ENCODE measurements around the gene CSTF3. TPM values are rescaled to one million over a fixed set of nuclear protein-coding genes. Genes with fewer than 3 reads are reported as not detected.

Gene CSTF3
- polyA plus RNA-seq, 1 donor from 2014 or later = 86.8 TPM

GRCh38 chr11:33171251-33171650 is 10.0 kb upstream of the CSTF3 start:
- no peak overlapping the region for H3K4me2 ChIP-seq (ENCODE audit: low read length)
- H3K27ac ChIP-seq (ENCODE audit: low read length) = no peak overlapping the region
- no peaks in the 10 kb centered on the region for H3K36me3 ChIP-seq (ENCODE audit: insufficient read depth, low read length)
- no peaks in the 10 kb centered on the region for H3K9me2 ChIP-seq (ENCODE audit: insufficient read depth, low read length)
- TF ChIP-seq CTCF (IDR thresholded peaks at IDR 0.05; ENCODE audit: poor library complexity, severe bottlenecking) (no peak), EZH2 (IDR thresholded peaks at IDR 0.05; ENCODE audit: borderline replicate concordance, insufficient read depth, low read length, poor library complexity, severe bottlenecking) (no peak), RAD21 (conservative IDR thresholded peaks at IDR 0.05) (no peak), POLR2AphosphoS5 (IDR thresholded peaks at IDR 0.05) (no peak), MXI1 (conservative IDR thresholded peaks at IDR 0.05; ENCODE audit: poor library complexity, severe bottlenecking) (no peak), REST (IDR thresholded peaks at IDR 0.05; ENCODE audit: borderline replicate concordance) (no peak), TAF1 (IDR thresholded peaks at IDR 0.05; ENCODE audit: low read depth) (no peak), SMC3 (conservative IDR thresholded peaks at IDR 0.05; ENCODE audit: poor library complexity) (no peak), EP300 (conservative IDR thresholded peaks at IDR 0.05; ENCODE audit: poor library complexity, severe bottlenecking) (no peak)
- H4K20me1 ChIP-seq (ENCODE audit: insufficient read depth) = no peaks in the 10 kb centered on the region
- no peaks in the 10 kb centered on the region for H3K9me3 ChIP-seq (ENCODE audit: low read length)
- H2AFZ ChIP-seq (ENCODE audit: low read depth, low read length) = no peak overlapping the region
- no peaks in the 10 kb centered on the region for H3F3A ChIP-seq (ENCODE audit: insufficient read depth, low read length, poor library complexity, severe bottlenecking)
- H3K4me3 ChIP-seq (ENCODE audit: low read length) = no peak overlapping the region
- H3K79me2 ChIP-seq (replicated peaks; ENCODE audit: insufficient read depth, low read length) = no peaks in the 10 kb centered on the region
- H3K27me3 ChIP-seq (ENCODE audit: insufficient read depth, low read depth, low read length) = no peaks in the 10 kb centered on the region
- no peak overlapping the region for H3K9ac ChIP-seq (ENCODE audit: low read length)

GRCh38 chr11:33168709-33169200 is 7.5 kb upstream of the CSTF3 start:
- no peaks in the 10 kb centered on the region for H3K9me3 ChIP-seq (ENCODE audit: low read length)
- no peaks in the 10 kb centered on the region for H3K79me2 ChIP-seq (replicated peaks; ENCODE audit: insufficient read depth, low read length)
- H3K9me2 ChIP-seq (ENCODE audit: insufficient read depth, low read length) = no peaks in the 10 kb centered on the region
- H3K9ac ChIP-seq (ENCODE audit: low read length) = no peak overlapping the region
- no peaks in the 10 kb centered on the region for H3K36me3 ChIP-seq (ENCODE audit: insufficient read depth, low read length)
- H3K4me3 ChIP-seq (ENCODE audit: low read length) = no peak overlapping the region
- H2AFZ ChIP-seq (ENCODE audit: low read depth, low read length) = no peak overlapping the region
- H4K20me1 ChIP-seq (ENCODE audit: insufficient read depth) = no peaks in the 10 kb centered on the region
- H3K4me2 ChIP-seq (ENCODE audit: low read length) = no peak overlapping the region
- no peaks in the 10 kb centered on the region for H3K27me3 ChIP-seq (ENCODE audit: insufficient read depth, low read depth, low read length)
- TF ChIP-seq MXI1 (conservative IDR thresholded peaks at IDR 0.05; ENCODE audit: poor library complexity, severe bottlenecking) (no peak), REST (IDR thresholded peaks at IDR 0.05; ENCODE audit: borderline replicate concordance) (no peak), EZH2 (IDR thresholded peaks at IDR 0.05; ENCODE audit: borderline replicate concordance, insufficient read depth, low read length, poor library complexity, severe bottlenecking) (no peak), SMC3 (conservative IDR thresholded peaks at IDR 0.05; ENCODE audit: poor library complexity) (no peak), RAD21 (conservative IDR thresholded peaks at IDR 0.05) (no peak), CTCF (IDR thresholded peaks at IDR 0.05; ENCODE audit: poor library complexity, severe bottlenecking) (no peak), POLR2AphosphoS5 (IDR thresholded peaks at IDR 0.05) (no peak), EP300 (conservative IDR thresholded peaks at IDR 0.05; ENCODE audit: poor library complexity, severe bottlenecking) (no peak), TAF1 (IDR thresholded peaks at IDR 0.05; ENCODE audit: low read depth) (no peak)
- H3F3A ChIP-seq (ENCODE audit: insufficient read depth, low read length, poor library complexity, severe bottlenecking) = no peaks in the 10 kb centered on the region
- H3K27ac ChIP-seq (ENCODE audit: low read length) = no peak overlapping the region
